Thoracic aorta (tissue), 2 donors: Measurements from ENCODE around the gene BEND6. TPM values are rescaled to one million over a fixed set of nuclear protein-coding genes. Genes with fewer than 3 reads are reported as not detected.
A peak's percentile ranks its signal among the peaks of the same experiment; 100 is the strongest.

Experiments
- ATAC-seq: fragments of 150-250 bp; one replicate; pipeline ENCODE4 v1.8.0; 2017; ENCODE audit warnings: low read depth; ENCODE audit not compliant: insufficient number of reproducible peaks, low FRiP score
- DNase-seq: peaks from one replicate; pipeline ENCODE4 v3.0.0-alpha.2; 2020; ENCODE audit warnings: low spot score
- H3K27ac ChIP-seq, 2 donors: fragments of 200-600 bp; sonication (generic); 1 replicate in 1 of 2; 2 replicates in 1 of 2; pipeline ENCODE4 v1.5.1; 2016; ENCODE audit warnings: mild to moderate bottlenecking in 2 of 2, moderate library complexity in 2 of 2
- H3K27me3 ChIP-seq: fragments of 200-600 bp; sonication (generic); replicated peaks from 2 replicates; pipeline ENCODE4 v1.6.0; 2016; ENCODE audit warnings: mild to moderate bottlenecking; ENCODE audit not compliant: insufficient read depth
- H3K36me3 ChIP-seq: fragments of 200-600 bp; sonication (generic); one replicate; pipeline ENCODE4 v1.5.1; 2016
- H3K4me1 ChIP-seq, 2 donors: fragments of 200-600 bp; sonication (generic); 1 replicate in 1 of 2; 2 replicates in 1 of 2; pipeline versions ENCODE4 v1.5.1 to v1.6.0; 2016; ENCODE audit warnings: low read depth in 2 of 2, mild to moderate bottlenecking in 1 of 2; ENCODE audit not compliant: control insufficient read depth in 1 of 2
- H3K4me3 ChIP-seq: fragments of 200-600 bp; sonication (generic); 2 replicates; pipeline ENCODE4 v1.5.1; 2016; ENCODE audit warnings: mild to moderate bottlenecking
- H3K9me3 ChIP-seq: fragments of 200-600 bp; sonication (generic); 2 replicates; pipeline ENCODE4 v1.5.1; 2016
- total RNA-seq, 2 donors: library from RNA; depleted of rRNA; stranded (reverse); fragments of >200 nt; gene quantifications; one replicate each; pipeline versions ENCODE4 v1.1.0 to v1.2.3, GENCODE V29; 2016
- TF ChIP-seq, protein P1 (sequence below): fragments of 200-600 bp; sonication (generic); IDR thresholded peaks from one replicate; pipeline ENCODE4 v1.5.1; 2019; ENCODE audit warnings: antibody characterized with exemption

Gene BEND6
- total RNA-seq, 2 donors from 2014 or later: 0.21 to 0.27 TPM

DNA sequence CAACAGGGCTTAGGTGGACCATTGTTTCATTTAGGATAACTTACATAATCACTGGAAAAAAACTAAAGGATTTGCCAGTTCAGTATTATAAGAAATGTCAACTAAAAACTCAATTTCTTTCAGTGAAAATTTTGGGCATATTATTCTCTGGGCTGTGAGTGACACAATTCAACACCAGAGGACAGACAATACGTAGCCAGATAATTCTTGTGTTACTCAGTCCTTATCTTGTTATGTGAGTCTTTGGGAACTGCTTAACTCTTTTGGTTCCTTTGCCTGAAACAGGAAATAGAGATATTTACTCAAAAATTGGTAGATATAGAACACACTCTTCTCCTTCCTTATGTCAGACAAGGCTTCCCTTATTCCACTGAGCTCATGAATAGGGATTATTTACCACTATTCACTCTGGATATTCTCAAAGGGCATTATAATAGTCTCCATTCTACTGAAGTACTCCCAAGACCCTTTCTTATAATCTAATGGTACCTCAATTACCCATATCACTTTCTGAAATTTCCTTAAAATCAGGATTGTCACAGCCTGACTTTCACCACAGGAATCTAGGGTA lies 4.9 kb upstream of the BEND6 start:
- DNase-seq: no peak
- H3K27me3 ChIP-seq: no peaks in the 10 kb centered on the region
- no peak overlapping the region for H3K4me3 ChIP-seq
- no peak overlapping the region for H3K27ac ChIP-seq
- H3K9me3 ChIP-seq: no peaks in the 10 kb centered on the region
- no peaks in the 10 kb centered on the region for H3K36me3 ChIP-seq
- TF ChIP-seq, protein P1, sequence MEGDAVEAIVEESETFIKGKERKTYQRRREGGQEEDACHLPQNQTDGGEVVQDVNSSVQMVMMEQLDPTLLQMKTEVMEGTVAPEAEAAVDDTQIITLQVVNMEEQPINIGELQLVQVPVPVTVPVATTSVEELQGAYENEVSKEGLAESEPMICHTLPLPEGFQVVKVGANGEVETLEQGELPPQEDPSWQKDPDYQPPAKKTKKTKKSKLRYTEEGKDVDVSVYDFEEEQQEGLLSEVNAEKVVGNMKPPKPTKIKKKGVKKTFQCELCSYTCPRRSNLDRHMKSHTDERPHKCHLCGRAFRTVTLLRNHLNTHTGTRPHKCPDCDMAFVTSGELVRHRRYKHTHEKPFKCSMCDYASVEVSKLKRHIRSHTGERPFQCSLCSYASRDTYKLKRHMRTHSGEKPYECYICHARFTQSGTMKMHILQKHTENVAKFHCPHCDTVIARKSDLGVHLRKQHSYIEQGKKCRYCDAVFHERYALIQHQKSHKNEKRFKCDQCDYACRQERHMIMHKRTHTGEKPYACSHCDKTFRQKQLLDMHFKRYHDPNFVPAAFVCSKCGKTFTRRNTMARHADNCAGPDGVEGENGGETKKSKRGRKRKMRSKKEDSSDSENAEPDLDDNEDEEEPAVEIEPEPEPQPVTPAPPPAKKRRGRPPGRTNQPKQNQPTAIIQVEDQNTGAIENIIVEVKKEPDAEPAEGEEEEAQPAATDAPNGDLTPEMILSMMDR: no peak
- ATAC-seq: no peak
- peaks cover 0 to 6% of the 10 kb centered on the region in 2 donors for H3K4me1 ChIP-seq

GRCh38 chr6:56951049-56951831 lies 3.7 kb upstream of the BEND6 start:
- no peak overlapping the region for H3K4me3 ChIP-seq
- no peaks in the 10 kb centered on the region for H3K9me3 ChIP-seq
- TF ChIP-seq, protein P1: no peak
- no peak for DNase-seq
- H3K27ac ChIP-seq: no peak overlapping the region
- no peaks in the 10 kb centered on the region for H3K27me3 ChIP-seq
- no peaks in the 10 kb centered on the region for H3K36me3 ChIP-seq
- ATAC-seq: no peak
- H3K4me1 ChIP-seq: peaks cover 0 to 13% of the 10 kb centered on the region in 2 donors

- TF ChIP-seq, protein P1: no peak
- H3K4me1 ChIP-seq: peaks cover 0 to 13% of the 10 kb centered on the region in 2 donors
- H3K27me3 ChIP-seq: no peaks in the 10 kb centered on the region
- H3K4me3 ChIP-seq: peak overlapping the region; percentile 86
- DNase-seq (no peak), ATAC-seq (no peak)
- no peaks in the 10 kb centered on the region for H3K9me3 ChIP-seq
- no peaks in the 10 kb centered on the region for H3K36me3 ChIP-seq
- peak overlapping the region in 1 of 2 donors; percentile 51 for H3K27ac ChIP-seq
Measured at GRCh38 chr6:56953597-56954402, 1.1 kb upstream of the BEND6 start.

DNA sequence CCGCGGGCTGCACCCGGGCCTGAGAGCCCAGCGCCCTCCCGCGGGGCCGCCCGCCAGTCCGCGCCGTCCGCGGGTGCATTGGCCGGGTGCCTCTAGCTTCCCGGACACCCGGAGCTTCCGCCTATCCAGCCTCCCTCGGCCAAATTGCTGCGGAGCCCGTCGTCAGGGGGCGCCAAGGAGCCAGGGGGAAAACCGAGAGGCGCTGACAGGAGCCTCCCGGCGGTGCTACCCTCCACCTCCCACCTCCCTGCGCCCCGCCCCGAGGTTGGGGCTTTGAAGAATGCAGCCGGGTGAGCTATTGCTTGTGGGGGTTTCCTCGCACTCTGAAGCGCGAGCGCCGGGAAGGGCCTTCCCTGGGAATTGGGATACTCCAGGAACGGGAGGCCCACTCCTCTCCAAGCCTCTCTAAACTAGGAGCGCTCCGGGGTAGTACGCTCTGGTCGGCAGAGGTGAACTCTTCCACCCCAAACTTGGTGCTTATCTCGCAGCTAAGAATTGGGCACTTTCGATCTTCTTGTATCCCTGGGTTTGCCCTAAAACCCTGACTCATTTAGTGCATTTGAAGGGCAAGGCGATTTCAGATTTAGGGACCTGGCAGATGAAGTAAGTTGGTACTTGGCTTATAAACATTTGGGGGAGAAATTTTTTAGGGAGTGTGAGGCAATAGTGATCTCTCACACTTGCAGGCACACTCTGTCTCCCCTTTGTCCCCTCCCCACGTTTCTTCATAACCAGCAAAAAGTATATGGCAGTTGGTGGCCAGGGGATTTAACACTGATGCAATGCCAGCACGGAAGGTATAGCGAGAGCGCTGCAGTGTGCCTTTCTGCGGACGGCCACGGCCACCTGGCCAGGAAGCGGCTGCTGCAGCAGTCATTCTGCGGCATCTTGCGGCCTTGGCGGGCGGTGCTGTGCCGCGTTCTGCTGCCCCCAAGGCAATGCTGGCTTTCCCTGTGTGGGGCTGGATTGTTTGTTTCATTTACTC lies 556 bp downstream of the BEND6 start:
- Histone ChIP-seq H3K4me3 (peak overlapping the region; percentile 86), H3K27me3 (no peaks in the 10 kb centered on the region), H3K9me3 (no peaks in the 10 kb centered on the region), H3K4me1 (peaks cover 3 to 28% of the 10 kb centered on the region in 2 donors), H3K27ac (peak overlapping the region; percentile 42 to 48), H3K36me3 (no peaks in the 10 kb centered on the region)
- TF ChIP-seq, protein P1: peak; percentile 53
- peak; percentile 35 for DNase-seq
- peak; percentile 78 for ATAC-seq
